GM12873 (cell line): Measurements from ENCODE around the gene KCNC4.

Source experiments
- TF ChIP-seq, protein P1 (sequence below): IDR thresholded peaks from 2 replicates; pipeline ENCODE4 v1.5.1; 2012; ENCODE audit warnings: low read depth, mild to moderate bottlenecking, moderate library complexity, low read length, control low read depth; ENCODE audit not compliant: insufficient read depth; ENCODE audit errors: missing control alignments

KCNC4 gene

DNA sequence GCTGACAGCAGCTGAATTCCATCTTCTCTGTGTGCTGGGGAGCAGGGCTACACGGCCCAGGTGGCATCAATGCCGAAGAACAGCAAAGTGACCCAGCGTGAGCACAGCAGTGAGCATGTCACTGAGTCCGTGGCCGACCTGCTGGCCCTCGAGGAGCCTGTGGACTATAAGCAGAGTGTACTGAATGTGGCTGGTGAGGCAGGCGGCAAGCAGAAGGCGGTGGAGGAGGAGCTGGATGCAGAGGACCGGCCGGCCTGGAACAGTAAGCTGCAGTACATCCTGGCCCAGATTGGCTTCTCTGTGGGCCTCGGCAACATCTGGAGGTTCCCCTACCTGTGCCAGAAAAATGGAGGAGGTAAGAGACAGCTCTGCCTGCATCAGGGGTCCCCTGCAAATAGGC lies 43.3 kb upstream of the KCNC4 start:
- TF ChIP-seq, protein P1, sequence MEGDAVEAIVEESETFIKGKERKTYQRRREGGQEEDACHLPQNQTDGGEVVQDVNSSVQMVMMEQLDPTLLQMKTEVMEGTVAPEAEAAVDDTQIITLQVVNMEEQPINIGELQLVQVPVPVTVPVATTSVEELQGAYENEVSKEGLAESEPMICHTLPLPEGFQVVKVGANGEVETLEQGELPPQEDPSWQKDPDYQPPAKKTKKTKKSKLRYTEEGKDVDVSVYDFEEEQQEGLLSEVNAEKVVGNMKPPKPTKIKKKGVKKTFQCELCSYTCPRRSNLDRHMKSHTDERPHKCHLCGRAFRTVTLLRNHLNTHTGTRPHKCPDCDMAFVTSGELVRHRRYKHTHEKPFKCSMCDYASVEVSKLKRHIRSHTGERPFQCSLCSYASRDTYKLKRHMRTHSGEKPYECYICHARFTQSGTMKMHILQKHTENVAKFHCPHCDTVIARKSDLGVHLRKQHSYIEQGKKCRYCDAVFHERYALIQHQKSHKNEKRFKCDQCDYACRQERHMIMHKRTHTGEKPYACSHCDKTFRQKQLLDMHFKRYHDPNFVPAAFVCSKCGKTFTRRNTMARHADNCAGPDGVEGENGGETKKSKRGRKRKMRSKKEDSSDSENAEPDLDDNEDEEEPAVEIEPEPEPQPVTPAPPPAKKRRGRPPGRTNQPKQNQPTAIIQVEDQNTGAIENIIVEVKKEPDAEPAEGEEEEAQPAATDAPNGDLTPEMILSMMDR = no peak

DNA sequence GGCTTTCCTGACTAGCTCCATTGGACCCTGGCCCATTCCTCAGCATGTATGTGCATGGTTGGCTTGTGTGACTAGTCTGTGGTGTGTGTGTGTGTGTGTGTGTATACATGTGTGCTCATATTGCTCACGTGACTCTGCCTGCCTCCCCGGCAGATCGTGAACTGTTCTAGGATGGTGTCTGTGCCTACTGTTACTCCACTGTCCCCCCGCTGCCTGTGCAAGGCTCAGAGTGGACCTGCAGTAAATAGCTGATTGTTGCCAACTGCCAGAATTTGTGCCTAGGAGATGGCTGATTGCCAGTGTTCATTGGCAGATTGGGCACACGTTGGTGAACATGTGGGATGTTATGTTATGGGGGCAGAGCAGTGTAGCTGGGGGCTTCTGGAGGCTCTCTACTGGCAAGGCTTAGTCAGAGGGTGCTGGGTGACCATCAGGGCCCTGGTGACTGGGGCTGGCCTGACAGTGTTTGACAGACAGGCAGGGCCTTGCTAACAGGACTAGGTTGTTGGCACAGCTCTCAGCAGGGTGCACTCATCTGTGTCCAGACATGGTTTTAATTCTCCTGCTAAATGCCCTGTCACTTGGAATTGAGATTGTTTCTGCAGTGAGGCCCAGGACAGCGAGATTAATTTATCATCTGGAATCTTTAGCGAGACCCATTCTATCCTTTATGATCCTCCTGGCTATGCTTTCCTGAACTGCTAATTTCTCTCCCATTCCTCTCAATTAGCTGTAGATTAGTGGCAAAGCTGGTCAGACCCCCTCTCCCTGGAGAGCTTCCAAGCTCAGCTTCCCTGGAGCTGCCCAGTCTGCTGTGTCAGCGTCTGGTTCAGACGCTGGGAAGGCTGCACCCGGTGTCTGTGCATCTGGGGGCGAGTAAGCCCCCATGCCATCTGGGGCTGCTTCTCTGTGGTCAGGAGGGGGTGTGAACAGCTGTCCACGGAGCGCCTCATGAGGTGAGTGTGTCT lies 39.1 kb upstream of the KCNC4 start:
- TF ChIP-seq, protein P1 = no peak

DNA sequence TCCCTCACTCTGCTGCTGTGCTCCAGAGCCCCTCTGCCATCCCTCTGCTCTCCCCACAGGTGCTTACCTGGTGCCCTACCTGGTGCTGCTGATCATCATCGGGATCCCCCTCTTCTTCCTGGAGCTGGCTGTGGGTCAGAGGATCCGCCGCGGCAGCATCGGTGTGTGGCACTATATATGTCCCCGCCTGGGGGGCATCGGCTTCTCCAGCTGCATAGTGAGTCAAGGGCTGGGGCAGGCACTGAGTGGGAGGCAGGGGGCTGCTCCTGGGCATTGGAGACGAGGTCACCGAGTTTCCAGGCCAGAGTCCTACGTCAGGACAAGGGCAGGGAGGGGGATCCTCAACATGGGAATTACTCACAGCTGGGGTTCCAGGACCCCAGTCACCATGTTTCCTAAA lies 38.1 kb upstream of the KCNC4 start:
- TF ChIP-seq, protein P1 = no peak

DNA sequence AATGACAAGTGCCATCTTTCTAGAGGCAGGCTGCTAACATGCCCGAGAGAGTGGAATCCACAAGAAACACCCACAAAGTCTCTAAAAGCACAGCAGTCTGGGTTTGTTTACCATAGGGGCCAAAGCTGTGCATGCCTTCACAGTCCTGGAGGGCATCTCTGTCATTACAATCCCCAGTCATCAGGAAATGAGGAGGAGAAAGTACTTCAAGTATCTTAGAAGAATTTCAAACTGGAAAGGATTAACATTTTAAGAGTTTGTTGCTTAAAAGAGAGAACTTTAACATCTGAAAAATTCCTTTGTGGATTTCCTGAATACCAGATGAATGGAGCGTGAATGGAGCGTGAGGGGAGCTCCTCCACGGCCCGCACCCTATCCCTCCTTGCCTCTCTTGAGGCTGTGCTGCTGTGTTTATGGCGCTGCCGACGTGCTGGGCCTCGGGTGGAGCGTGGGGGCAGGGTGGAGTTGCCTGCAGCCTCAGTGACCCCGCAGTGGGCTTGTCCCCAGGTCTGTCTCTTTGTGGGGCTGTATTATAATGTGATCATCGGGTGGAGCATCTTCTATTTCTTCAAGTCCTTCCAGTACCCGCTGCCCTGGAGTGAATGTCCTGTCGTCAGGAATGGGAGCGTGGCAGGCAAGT lies 36.5 kb upstream of the KCNC4 start:
- TF ChIP-seq, protein P1 = no peak

DNA sequence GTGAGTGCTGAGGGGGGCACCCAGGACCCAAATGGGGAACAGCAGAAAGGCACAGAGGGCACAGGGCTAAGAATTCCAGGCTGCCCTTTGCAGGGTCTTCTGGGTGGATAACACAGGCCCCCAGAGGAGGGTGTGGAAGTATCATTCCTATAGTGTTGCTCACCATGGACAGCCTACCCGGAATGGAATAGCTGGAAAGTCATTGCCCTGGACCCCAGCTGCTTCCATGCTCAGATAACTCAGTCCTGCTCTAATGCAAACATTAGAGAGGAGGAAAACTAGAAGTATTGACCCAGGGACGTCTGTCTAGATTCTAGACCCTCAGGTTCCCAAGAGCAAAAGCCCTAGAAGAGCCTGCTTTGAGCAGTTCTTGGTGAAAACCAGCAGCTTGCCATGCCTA lies 35.2 kb upstream of the KCNC4 start:
- TF ChIP-seq, protein P1 = no peak

DNA sequence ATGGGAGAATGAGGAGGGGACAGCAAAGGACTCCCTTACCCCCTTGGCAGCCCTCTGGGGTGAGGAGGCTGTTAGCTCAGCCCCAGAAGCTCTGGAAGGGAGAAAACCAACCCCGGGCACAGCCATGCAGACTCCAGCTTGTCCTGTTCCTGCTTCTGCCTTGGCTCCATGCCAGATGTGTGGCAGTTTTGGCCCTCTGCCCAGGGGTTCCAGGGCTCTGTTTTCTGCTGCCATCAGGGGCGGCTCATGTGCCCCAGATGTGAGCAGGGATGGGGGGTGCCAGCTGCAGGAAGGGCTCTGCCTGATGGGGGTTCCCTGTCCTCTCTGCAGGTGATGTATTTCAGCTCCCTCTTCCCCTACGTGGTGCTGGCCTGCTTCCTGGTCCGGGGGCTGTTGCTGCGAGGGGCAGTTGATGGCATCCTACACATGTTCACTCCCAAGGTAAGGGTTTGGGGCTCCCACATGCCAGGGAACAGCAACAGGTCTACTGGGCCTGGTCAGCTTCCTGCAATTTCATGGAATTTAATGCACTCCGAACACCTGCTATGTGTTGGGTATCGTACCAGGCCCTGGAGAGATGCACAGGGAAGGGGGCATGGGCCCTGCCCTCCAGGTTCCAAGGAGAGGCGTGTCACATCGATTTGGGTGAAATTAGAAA lies 33.7 kb upstream of the KCNC4 start:
- TF ChIP-seq, protein P1 = no peak

DNA sequence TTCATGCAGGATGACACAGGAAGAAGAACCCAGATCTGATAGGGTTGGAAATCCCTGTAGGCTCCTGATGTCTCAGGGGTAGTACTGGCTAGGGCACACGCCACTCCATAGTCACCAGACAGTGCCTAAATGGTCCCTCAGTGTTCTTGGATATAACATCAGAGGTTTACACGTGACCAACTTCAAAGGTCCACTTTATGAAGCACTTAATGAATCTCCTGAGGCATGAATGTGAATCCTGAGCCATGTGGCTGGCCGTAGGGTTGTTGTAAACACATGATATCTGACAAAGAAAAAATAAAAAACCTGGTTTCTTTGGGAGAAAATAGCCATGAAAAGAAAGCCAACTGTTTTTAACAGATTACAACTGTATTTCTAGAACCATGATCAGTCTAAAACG lies 32.3 kb upstream of the KCNC4 start:
- TF ChIP-seq, protein P1 = no peak
